Right lobe of liver (tissue), 4 donors: ENCODE data around the gene BAIAP2L2.

Experiments used
- CTCF ChIP-seq, 4 donors: fragments of 200-600 bp in 3 of 4; fragments of 450-650 bp in 1 of 4; IDR thresholded peaks; one replicate each; pipeline versions ENCODE4 v1.5.1 to v1.8.0; 2016 to 2022; ENCODE audit warnings: antibody characterized with exemption in 4 of 4, mild to moderate bottlenecking in 2 of 4
- POLR2A ChIP-seq: fragments of 450-650 bp; IDR thresholded peaks from one replicate; pipeline ENCODE4 v1.6.1; 2017; ENCODE audit warnings: antibody characterized with exemption, mild to moderate bottlenecking
- donor health status: DM: no; HTN: no; CAD: no.
- donor health status: DM: no; HTN: no; CAD: no.
- donor health status: DM: no; HTN: yes; CAD: no.

- no peak for TF ChIP-seq CTCF (IDR thresholded peaks at IDR 0.05)
- no peak for TF ChIP-seq POLR2A
Measured at GRCh38 chr22:38036392-38037062, 74.0 kb downstream of the BAIAP2L2 start.
